K562 (cell line): ENCODE measurements around the gene PPP1CC. TPM values are rescaled to one million over a fixed set of nuclear protein-coding genes. Genes with fewer than 3 reads are reported as not detected.

Experiments
- ARID4B ChIP-seq: sonication (generic); formaldehyde crosslinking; IDR thresholded peaks from 2 replicates; pipeline ENCODE4 v1.8.0; 2022; ENCODE audit warnings: mild to moderate bottlenecking, missing genetic modification reagents
- NRF1 ChIP-seq, 2 experiments: fragments of 450-650 bp; IDR thresholded peaks in 1 of 2; conservative IDR thresholded peaks in 1 of 2; 2 replicates each; pipeline ENCODE4 v1.6.1; 2014; ENCODE audit warnings: mild to moderate bottlenecking in 2 of 2
- RBFOX2 ChIP-seq: fragments of 200-400 bp; formaldehyde crosslinking; IDR thresholded peaks from 2 replicates; pipeline ENCODE4 v1.6.1; 2017; ENCODE audit warnings: low read depth, mild to moderate bottlenecking, low read length, moderate library complexity
- ZBTB7A ChIP-seq: IDR thresholded peaks from 2 replicates; pipeline ENCODE4 v1.6.1; 2011; ENCODE audit warnings: low read depth, mild to moderate bottlenecking, low read length, moderate library complexity, borderline replicate concordance; ENCODE audit not compliant: control insufficient read depth
- polyA plus RNA-seq, 8 experiments: library from polyadenylated mRNA; depleted of rRNA in 4 of 8; stranded (reverse) in 5 of 8; unstranded in 3 of 8; fragments of >200 nt; fragmentation: Nextera tagmentation in 2 of 8; fragmentation: Illumina TruSeq in 1 of 8; extraction: Ambion mirVana in 2 of 8; extraction: Trizol in 1 of 8; gene quantifications; 2 replicates each; pipeline versions ENCODE4 v1.2.1 to v1.2.3, GENCODE V29; 2011 to 2014; ENCODE audit warnings: inconsistent platforms in 1 of 8, missing spikeins in 1 of 8
- total RNA-seq, 7 experiments: library from RNA; depleted of rRNA in 6 of 7; stranded (reverse); fragments of >200 nt in 6 of 7; fragmentation: Illumina TruSeq in 2 of 7; extraction: Trizol in 2 of 7; gene quantifications; 2 replicates each; pipeline versions ENCODE4 v1.2.1 to v1.2.3, GENCODE V29; 2011 to 2021; ENCODE audit warnings: low replicate concordance in 1 of 7
- TF ChIP-seq, protein P1 (sequence below): fragments of 450-650 bp; IDR thresholded peaks from 2 replicates; pipeline ENCODE4 v1.6.1; 2016; ENCODE audit warnings: mild to moderate bottlenecking, moderate library complexity
- TF ChIP-seq, protein P2 (sequence below): sonication (generic); IDR thresholded peaks from 2 replicates; pipeline ENCODE4 v1.6.1; 2016

Gene PPP1CC
- total and polyA plus RNA-seq, 9 of the 15 experiments (the other 6 are each of a cell fraction or from before 2014, with no cell fraction given) = 67.4 to 286 (median 195) TPM

- TF ChIP-seq ZBTB7A (no peak), NRF1 (conservative IDR thresholded peaks at IDR 0.05 in 1 of 2, IDR thresholded peaks at IDR 0.05 in 1 of 2) (peak; percentile 76 to 79), ARID4B (no peak), RBFOX2 (0 out of 2 replicates have a peak, but pooled peaks have one; percentile 30)
- TF ChIP-seq, protein P1, sequence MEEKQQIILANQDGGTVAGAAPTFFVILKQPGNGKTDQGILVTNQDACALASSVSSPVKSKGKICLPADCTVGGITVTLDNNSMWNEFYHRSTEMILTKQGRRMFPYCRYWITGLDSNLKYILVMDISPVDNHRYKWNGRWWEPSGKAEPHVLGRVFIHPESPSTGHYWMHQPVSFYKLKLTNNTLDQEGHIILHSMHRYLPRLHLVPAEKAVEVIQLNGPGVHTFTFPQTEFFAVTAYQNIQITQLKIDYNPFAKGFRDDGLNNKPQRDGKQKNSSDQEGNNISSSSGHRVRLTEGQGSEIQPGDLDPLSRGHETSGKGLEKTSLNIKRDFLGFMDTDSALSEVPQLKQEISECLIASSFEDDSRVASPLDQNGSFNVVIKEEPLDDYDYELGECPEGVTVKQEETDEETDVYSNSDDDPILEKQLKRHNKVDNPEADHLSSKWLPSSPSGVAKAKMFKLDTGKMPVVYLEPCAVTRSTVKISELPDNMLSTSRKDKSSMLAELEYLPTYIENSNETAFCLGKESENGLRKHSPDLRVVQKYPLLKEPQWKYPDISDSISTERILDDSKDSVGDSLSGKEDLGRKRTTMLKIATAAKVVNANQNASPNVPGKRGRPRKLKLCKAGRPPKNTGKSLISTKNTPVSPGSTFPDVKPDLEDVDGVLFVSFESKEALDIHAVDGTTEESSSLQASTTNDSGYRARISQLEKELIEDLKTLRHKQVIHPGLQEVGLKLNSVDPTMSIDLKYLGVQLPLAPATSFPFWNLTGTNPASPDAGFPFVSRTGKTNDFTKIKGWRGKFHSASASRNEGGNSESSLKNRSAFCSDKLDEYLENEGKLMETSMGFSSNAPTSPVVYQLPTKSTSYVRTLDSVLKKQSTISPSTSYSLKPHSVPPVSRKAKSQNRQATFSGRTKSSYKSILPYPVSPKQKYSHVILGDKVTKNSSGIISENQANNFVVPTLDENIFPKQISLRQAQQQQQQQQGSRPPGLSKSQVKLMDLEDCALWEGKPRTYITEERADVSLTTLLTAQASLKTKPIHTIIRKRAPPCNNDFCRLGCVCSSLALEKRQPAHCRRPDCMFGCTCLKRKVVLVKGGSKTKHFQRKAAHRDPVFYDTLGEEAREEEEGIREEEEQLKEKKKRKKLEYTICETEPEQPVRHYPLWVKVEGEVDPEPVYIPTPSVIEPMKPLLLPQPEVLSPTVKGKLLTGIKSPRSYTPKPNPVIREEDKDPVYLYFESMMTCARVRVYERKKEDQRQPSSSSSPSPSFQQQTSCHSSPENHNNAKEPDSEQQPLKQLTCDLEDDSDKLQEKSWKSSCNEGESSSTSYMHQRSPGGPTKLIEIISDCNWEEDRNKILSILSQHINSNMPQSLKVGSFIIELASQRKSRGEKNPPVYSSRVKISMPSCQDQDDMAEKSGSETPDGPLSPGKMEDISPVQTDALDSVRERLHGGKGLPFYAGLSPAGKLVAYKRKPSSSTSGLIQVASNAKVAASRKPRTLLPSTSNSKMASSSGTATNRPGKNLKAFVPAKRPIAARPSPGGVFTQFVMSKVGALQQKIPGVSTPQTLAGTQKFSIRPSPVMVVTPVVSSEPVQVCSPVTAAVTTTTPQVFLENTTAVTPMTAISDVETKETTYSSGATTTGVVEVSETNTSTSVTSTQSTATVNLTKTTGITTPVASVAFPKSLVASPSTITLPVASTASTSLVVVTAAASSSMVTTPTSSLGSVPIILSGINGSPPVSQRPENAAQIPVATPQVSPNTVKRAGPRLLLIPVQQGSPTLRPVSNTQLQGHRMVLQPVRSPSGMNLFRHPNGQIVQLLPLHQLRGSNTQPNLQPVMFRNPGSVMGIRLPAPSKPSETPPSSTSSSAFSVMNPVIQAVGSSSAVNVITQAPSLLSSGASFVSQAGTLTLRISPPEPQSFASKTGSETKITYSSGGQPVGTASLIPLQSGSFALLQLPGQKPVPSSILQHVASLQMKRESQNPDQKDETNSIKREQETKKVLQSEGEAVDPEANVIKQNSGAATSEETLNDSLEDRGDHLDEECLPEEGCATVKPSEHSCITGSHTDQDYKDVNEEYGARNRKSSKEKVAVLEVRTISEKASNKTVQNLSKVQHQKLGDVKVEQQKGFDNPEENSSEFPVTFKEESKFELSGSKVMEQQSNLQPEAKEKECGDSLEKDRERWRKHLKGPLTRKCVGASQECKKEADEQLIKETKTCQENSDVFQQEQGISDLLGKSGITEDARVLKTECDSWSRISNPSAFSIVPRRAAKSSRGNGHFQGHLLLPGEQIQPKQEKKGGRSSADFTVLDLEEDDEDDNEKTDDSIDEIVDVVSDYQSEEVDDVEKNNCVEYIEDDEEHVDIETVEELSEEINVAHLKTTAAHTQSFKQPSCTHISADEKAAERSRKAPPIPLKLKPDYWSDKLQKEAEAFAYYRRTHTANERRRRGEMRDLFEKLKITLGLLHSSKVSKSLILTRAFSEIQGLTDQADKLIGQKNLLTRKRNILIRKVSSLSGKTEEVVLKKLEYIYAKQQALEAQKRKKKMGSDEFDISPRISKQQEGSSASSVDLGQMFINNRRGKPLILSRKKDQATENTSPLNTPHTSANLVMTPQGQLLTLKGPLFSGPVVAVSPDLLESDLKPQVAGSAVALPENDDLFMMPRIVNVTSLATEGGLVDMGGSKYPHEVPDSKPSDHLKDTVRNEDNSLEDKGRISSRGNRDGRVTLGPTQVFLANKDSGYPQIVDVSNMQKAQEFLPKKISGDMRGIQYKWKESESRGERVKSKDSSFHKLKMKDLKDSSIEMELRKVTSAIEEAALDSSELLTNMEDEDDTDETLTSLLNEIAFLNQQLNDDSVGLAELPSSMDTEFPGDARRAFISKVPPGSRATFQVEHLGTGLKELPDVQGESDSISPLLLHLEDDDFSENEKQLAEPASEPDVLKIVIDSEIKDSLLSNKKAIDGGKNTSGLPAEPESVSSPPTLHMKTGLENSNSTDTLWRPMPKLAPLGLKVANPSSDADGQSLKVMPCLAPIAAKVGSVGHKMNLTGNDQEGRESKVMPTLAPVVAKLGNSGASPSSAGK = peak; percentile 49
- TF ChIP-seq, protein P2, sequence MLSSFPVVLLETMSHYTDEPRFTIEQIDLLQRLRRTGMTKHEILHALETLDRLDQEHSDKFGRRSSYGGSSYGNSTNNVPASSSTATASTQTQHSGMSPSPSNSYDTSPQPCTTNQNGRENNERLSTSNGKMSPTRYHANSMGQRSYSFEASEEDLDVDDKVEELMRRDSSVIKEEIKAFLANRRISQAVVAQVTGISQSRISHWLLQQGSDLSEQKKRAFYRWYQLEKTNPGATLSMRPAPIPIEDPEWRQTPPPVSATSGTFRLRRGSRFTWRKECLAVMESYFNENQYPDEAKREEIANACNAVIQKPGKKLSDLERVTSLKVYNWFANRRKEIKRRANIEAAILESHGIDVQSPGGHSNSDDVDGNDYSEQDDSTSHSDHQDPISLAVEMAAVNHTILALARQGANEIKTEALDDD = peak; percentile 98
Measured at GRCh38 chr12:110689281-110690126, 53.2 kb downstream of the PPP1CC start (continued).
